ENCODE results near the gene SYNE3.
A peak's percentile ranks its signal among the peaks of the same experiment; 100 is the strongest.

SYNE3 gene

DNA sequence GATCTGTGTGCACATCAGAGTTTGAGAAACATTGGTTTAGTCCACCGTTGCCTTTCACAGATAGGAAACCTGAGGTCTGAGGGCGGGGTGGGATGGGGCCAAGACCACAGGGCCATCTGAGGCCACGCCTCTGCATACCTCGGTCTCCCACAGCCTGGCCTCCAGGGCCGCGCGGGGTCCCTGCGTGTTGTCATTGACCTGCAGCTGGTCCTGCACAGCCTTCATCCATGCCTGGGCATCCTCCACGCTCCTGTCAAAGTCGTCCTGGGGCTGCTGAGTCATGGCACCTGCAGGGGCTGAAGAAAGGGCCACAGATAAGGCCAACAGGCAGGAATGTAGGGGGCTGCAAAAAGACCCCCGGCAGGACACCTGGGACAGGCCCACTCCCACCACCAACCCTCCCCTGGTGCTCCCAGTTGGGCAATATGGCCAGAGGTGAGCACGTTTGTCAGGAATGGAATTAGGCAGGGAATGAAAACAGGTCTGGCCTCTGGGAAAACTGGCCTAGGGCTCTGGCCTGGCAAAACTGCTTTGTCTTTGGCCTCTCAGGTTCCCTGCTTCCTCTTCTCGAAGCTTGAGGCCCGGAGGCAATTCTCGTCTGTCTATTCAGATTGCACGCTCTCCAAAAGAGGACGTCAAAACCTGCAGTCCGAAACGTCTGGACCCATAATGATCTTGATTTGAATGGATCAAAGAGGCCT lies 40.8 kb downstream of the SYNE3 start:
- H2BK5ac ChIP-seq (ENCODE audit: low read length) = no peak overlapping the region
- H2BK15ac ChIP-seq (replicated peaks; ENCODE audit: low read depth) = no peak overlapping the region
- H3K9ac ChIP-seq (ENCODE audit: low read length) = no peak overlapping the region
- WGBS (ENCODE audit: extremely low coverage, insufficient coverage, low lambda C conversion rate) = no CpG with 5 or more reads among the region's 19 CpGs
- H3K23ac ChIP-seq (ENCODE audit: low read length) = no peak overlapping the region
- DNase-seq = peak; percentile 30
- H3K56ac ChIP-seq (ENCODE audit: low read length) = no peak overlapping the region
- H4K5ac ChIP-seq (ENCODE audit: low read length) = no peak overlapping the region
- no peaks in the 10 kb centered on the region for H3K79me2 ChIP-seq (ENCODE audit: control insufficient read depth, insufficient read depth, low read length)
- no peak overlapping the region for H4K8ac ChIP-seq (ENCODE audit: low read depth, low read length)
- no peaks in the 10 kb centered on the region for H3K27me3 ChIP-seq (ENCODE audit: insufficient read depth, low read length, poor library complexity)
- no peaks in the 10 kb centered on the region for H3K36me3 ChIP-seq (ENCODE audit: control insufficient read depth, insufficient read depth, low read length)
- H2BK120ac ChIP-seq (ENCODE audit: low read depth, low read length) = no peak overlapping the region
- H3K4me1 ChIP-seq (ENCODE audit: control insufficient read depth, low read depth, low read length) = no peaks in the 10 kb centered on the region
- H2AK5ac ChIP-seq (ENCODE audit: low read length) = no peak overlapping the region
- H3K27ac ChIP-seq (ENCODE audit: low read depth, low read length) = no peak overlapping the region
- H3K18ac ChIP-seq (ENCODE audit: low read length) = no peak overlapping the region
- no peak overlapping the region for H3K4ac ChIP-seq (ENCODE audit: low read depth, low read length)
- H3K79me1 ChIP-seq (ENCODE audit: low read length) = no peaks in the 10 kb centered on the region
- no peak overlapping the region for H3K4me2 ChIP-seq (ENCODE audit: low read length)
- H3K4me3 ChIP-seq (ENCODE audit: low read length) = no peak overlapping the region

DNA sequence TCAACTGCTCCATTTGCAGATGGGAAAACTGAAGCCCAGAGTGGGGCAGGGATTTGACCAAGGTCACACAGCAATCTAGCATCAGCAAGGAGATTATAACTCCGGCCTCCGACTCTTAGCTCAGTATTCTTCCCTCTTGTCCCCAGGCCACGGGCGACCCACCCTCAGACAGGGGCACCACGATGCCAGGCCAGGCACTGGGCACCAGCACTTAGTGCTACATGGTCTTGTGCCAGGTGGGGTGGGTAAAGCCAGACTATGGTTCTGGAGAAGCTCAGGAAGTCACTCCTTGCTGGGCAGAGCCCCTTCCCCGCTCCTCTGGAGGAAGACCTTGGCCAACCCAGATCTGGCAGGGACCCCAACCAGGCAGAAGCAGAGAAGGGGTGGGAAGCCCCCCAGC lies 41.5 kb downstream of the SYNE3 start:
- no peak overlapping the region for H2AK5ac ChIP-seq (ENCODE audit: low read length)
- H3K79me2 ChIP-seq (ENCODE audit: control insufficient read depth, insufficient read depth, low read length) = no peaks in the 10 kb centered on the region
- H3K56ac ChIP-seq (ENCODE audit: low read length) = no peak overlapping the region
- no peak overlapping the region for H2BK5ac ChIP-seq (ENCODE audit: low read length)
- no peak overlapping the region for H3K9ac ChIP-seq (ENCODE audit: low read length)
- H3K27me3 ChIP-seq (ENCODE audit: insufficient read depth, low read length, poor library complexity) = no peaks in the 10 kb centered on the region
- no peaks in the 10 kb centered on the region for H3K36me3 ChIP-seq (ENCODE audit: control insufficient read depth, insufficient read depth, low read length)
- no peak for DNase-seq
- no peak overlapping the region for H4K8ac ChIP-seq (ENCODE audit: low read depth, low read length)
- no peak overlapping the region for H3K27ac ChIP-seq (ENCODE audit: low read depth, low read length)
- no peak overlapping the region for H3K18ac ChIP-seq (ENCODE audit: low read length)
- no peak overlapping the region for H3K4me3 ChIP-seq (ENCODE audit: low read length)
- no peaks in the 10 kb centered on the region for H3K79me1 ChIP-seq (ENCODE audit: low read length)
- no peaks in the 10 kb centered on the region for H3K4me1 ChIP-seq (ENCODE audit: control insufficient read depth, low read depth, low read length)
- H3K23ac ChIP-seq (ENCODE audit: low read length) = no peak overlapping the region
- H3K4me2 ChIP-seq (ENCODE audit: low read length) = no peak overlapping the region
- H3K4ac ChIP-seq (ENCODE audit: low read depth, low read length) = no peak overlapping the region
- H2BK15ac ChIP-seq (replicated peaks; ENCODE audit: low read depth) = no peak overlapping the region
- H2BK120ac ChIP-seq (ENCODE audit: low read depth, low read length) = no peak overlapping the region
- H4K5ac ChIP-seq (ENCODE audit: low read length) = no peak overlapping the region
- WGBS (ENCODE audit: extremely low coverage, insufficient coverage, low lambda C conversion rate) = no CpG with 5 or more reads among the region's 6 CpGs

DNA sequence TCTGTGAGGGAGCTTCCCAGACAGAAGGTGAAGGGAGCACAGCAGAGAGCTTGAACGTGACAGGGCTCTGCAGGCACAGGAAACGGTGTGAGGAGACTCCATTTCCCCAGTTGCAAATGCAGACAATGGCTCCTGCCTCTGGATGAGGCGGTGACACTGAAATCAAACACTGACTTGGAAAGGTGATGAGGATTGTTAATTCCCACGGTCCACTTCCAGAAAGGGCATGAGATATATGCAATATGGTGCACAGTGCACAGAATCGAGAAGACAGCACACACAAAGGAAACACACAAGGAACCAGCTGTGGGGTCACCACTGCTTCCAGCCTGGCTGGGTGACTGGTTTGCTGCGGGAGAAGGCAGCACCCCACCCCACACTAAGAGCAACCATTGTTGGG lies 42.0 kb downstream of the SYNE3 start:
- Histone ChIP-seq H2AK5ac (ENCODE audit: low read length) (no peak overlapping the region), H3K4ac (ENCODE audit: low read depth, low read length) (no peak overlapping the region), H4K8ac (ENCODE audit: low read depth, low read length) (no peak overlapping the region), H3K79me1 (ENCODE audit: low read length) (no peaks in the 10 kb centered on the region), H3K79me2 (ENCODE audit: control insufficient read depth, insufficient read depth, low read length) (no peaks in the 10 kb centered on the region), H3K27ac (ENCODE audit: low read depth, low read length) (no peak overlapping the region), H3K23ac (ENCODE audit: low read length) (no peak overlapping the region), H3K4me1 (ENCODE audit: control insufficient read depth, low read depth, low read length) (no peaks in the 10 kb centered on the region), H3K36me3 (ENCODE audit: control insufficient read depth, insufficient read depth, low read length) (no peaks in the 10 kb centered on the region), H3K27me3 (ENCODE audit: insufficient read depth, low read length, poor library complexity) (no peaks in the 10 kb centered on the region), H2BK15ac (replicated peaks; ENCODE audit: low read depth) (no peak overlapping the region), H4K5ac (ENCODE audit: low read length) (no peak overlapping the region), H2BK120ac (ENCODE audit: low read depth, low read length) (no peak overlapping the region), H3K18ac (ENCODE audit: low read length) (no peak overlapping the region), H3K9ac (ENCODE audit: low read length) (no peak overlapping the region), H3K56ac (ENCODE audit: low read length) (no peak overlapping the region), H3K4me2 (ENCODE audit: low read length) (no peak overlapping the region), H3K4me3 (ENCODE audit: low read length) (no peak overlapping the region), H2BK5ac (ENCODE audit: low read length) (no peak overlapping the region)
- DNase-seq = no peak
- WGBS (ENCODE audit: extremely low coverage, insufficient coverage, low lambda C conversion rate) = no CpG with 5 or more reads among the region's 6 CpGs

DNA sequence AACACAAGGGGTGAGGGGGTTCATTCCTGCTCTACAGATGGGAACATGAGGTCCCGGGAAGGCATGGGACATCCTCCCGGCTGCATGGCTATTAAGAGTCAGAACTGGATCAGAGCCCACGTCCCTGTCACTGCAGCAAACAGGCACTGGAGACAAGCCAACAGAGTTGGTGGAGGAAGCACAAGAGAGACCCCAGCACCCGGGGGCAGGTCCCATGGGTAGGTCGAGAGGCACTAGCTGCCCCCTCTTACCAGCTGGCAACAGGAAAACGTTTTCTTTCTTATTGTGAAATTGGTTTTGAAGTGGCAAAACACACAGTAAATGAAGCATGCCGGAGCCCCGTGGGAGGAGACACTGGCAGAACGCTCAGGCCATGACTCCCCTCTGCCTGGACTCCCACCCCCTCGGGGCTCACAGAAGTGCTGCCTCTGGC lies 43.6 kb downstream of the SYNE3 start:
- H2AK5ac ChIP-seq (ENCODE audit: low read length) = no peak overlapping the region
- H3K4me1 ChIP-seq (ENCODE audit: control insufficient read depth, low read depth, low read length) = no peaks in the 10 kb centered on the region
- H3K79me1 ChIP-seq (ENCODE audit: low read length) = no peaks in the 10 kb centered on the region
- no peak overlapping the region for H3K4me3 ChIP-seq (ENCODE audit: low read length)
- no peak overlapping the region for H3K56ac ChIP-seq (ENCODE audit: low read length)
- WGBS (ENCODE audit: extremely low coverage, insufficient coverage, low lambda C conversion rate) = no CpG with 5 or more reads among the region's 10 CpGs
- H4K8ac ChIP-seq (ENCODE audit: low read depth, low read length) = no peak overlapping the region
- no peak overlapping the region for H3K4me2 ChIP-seq (ENCODE audit: low read length)
- H3K36me3 ChIP-seq (ENCODE audit: control insufficient read depth, insufficient read depth, low read length) = no peaks in the 10 kb centered on the region
- no peak overlapping the region for H3K23ac ChIP-seq (ENCODE audit: low read length)
- no peak overlapping the region for H3K9ac ChIP-seq (ENCODE audit: low read length)
- H3K27ac ChIP-seq (ENCODE audit: low read depth, low read length) = no peak overlapping the region
- H3K18ac ChIP-seq (ENCODE audit: low read length) = no peak overlapping the region
- DNase-seq = no peak
- H2BK15ac ChIP-seq (replicated peaks; ENCODE audit: low read depth) = no peak overlapping the region
- H2BK5ac ChIP-seq (ENCODE audit: low read length) = no peak overlapping the region
- no peaks in the 10 kb centered on the region for H3K27me3 ChIP-seq (ENCODE audit: insufficient read depth, low read length, poor library complexity)
- H3K4ac ChIP-seq (ENCODE audit: low read depth, low read length) = no peak overlapping the region
- no peak overlapping the region for H2BK120ac ChIP-seq (ENCODE audit: low read depth, low read length)
- no peak overlapping the region for H4K5ac ChIP-seq (ENCODE audit: low read length)
- no peaks in the 10 kb centered on the region for H3K79me2 ChIP-seq (ENCODE audit: control insufficient read depth, insufficient read depth, low read length)

DNA sequence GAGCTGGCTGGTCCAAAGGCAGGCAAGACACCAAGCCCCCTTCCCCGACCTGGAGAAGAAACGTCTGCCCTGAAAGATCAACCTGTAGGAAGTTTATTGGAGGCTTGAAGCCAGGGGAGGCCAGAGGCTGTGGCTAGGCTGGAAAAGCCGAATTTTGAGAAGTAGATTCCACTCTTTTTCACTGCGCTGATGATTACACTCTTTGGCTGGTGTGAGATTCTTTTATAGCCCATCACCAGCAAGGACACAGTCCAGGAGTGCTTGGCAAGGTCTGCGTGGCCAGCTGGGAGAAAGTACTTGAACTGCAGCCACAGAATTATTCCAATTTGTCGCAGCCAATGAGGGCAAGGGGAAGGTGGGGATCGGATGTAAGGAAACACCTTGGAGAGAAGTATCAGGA lies 45.0 kb downstream of the SYNE3 start:
- no peak overlapping the region for H4K5ac ChIP-seq (ENCODE audit: low read length)
- no peak overlapping the region for H3K4me2 ChIP-seq (ENCODE audit: low read length)
- no peak overlapping the region for H4K8ac ChIP-seq (ENCODE audit: low read depth, low read length)
- no peak overlapping the region for H3K4me3 ChIP-seq (ENCODE audit: low read length)
- no peaks in the 10 kb centered on the region for H3K79me1 ChIP-seq (ENCODE audit: low read length)
- H2BK120ac ChIP-seq (ENCODE audit: low read depth, low read length) = no peak overlapping the region
- no peak overlapping the region for H3K56ac ChIP-seq (ENCODE audit: low read length)
- no peaks in the 10 kb centered on the region for H3K79me2 ChIP-seq (ENCODE audit: control insufficient read depth, insufficient read depth, low read length)
- DNase-seq = no peak
- no peak overlapping the region for H3K27ac ChIP-seq (ENCODE audit: low read depth, low read length)
- H3K27me3 ChIP-seq (ENCODE audit: insufficient read depth, low read length, poor library complexity) = no peaks in the 10 kb centered on the region
- no peaks in the 10 kb centered on the region for H3K4me1 ChIP-seq (ENCODE audit: control insufficient read depth, low read depth, low read length)
- H3K23ac ChIP-seq (ENCODE audit: low read length) = no peak overlapping the region
- H3K4ac ChIP-seq (ENCODE audit: low read depth, low read length) = no peak overlapping the region
- H3K9ac ChIP-seq (ENCODE audit: low read length) = no peak overlapping the region
- WGBS (ENCODE audit: extremely low coverage, insufficient coverage, low lambda C conversion rate) = no CpG with 5 or more reads among the region's 7 CpGs
- H2AK5ac ChIP-seq (ENCODE audit: low read length) = no peak overlapping the region
- no peak overlapping the region for H3K18ac ChIP-seq (ENCODE audit: low read length)
- no peak overlapping the region for H2BK15ac ChIP-seq (replicated peaks; ENCODE audit: low read depth)
- no peak overlapping the region for H2BK5ac ChIP-seq (ENCODE audit: low read length)
- H3K36me3 ChIP-seq (ENCODE audit: control insufficient read depth, insufficient read depth, low read length) = no peaks in the 10 kb centered on the region

DNA sequence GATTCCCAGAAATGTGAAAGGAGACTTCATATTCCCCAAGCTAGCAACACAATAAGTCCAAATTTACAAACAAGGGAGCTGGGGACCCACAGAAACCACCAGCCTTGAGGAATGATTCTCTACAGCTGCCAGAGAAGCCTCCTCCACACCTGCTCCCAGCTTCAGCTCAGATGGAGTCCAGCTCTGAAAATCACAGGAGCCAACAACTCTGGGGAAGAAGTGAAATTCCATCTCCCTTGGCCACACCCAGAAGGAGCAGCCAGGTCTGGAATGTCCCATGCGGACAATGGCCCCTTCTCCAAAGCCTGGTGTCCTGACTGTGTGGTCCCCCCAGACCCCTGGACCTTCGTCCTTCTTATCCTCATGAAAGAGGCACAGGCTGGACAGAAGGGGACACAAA lies 45.4 kb downstream of the SYNE3 start:
- DNase-seq = no peak
- H3K4me1 ChIP-seq (ENCODE audit: control insufficient read depth, low read depth, low read length) = no peaks in the 10 kb centered on the region
- H3K23ac ChIP-seq (ENCODE audit: low read length) = no peak overlapping the region
- no peak overlapping the region for H3K4ac ChIP-seq (ENCODE audit: low read depth, low read length)
- no peak overlapping the region for H3K56ac ChIP-seq (ENCODE audit: low read length)
- H3K9ac ChIP-seq (ENCODE audit: low read length) = no peak overlapping the region
- no peaks in the 10 kb centered on the region for H3K27me3 ChIP-seq (ENCODE audit: insufficient read depth, low read length, poor library complexity)
- WGBS (ENCODE audit: extremely low coverage, insufficient coverage, low lambda C conversion rate) = no CpG with 5 or more reads among the region's 2 CpGs
- no peaks in the 10 kb centered on the region for H3K36me3 ChIP-seq (ENCODE audit: control insufficient read depth, insufficient read depth, low read length)
- H3K4me2 ChIP-seq (ENCODE audit: low read length) = no peak overlapping the region
- H3K79me1 ChIP-seq (ENCODE audit: low read length) = no peaks in the 10 kb centered on the region
- H2BK5ac ChIP-seq (ENCODE audit: low read length) = no peak overlapping the region
- no peak overlapping the region for H3K18ac ChIP-seq (ENCODE audit: low read length)
- H4K8ac ChIP-seq (ENCODE audit: low read depth, low read length) = no peak overlapping the region
- no peak overlapping the region for H4K5ac ChIP-seq (ENCODE audit: low read length)
- H3K4me3 ChIP-seq (ENCODE audit: low read length) = no peak overlapping the region
- no peaks in the 10 kb centered on the region for H3K79me2 ChIP-seq (ENCODE audit: control insufficient read depth, insufficient read depth, low read length)
- no peak overlapping the region for H2BK120ac ChIP-seq (ENCODE audit: low read depth, low read length)
- no peak overlapping the region for H2AK5ac ChIP-seq (ENCODE audit: low read length)
- H2BK15ac ChIP-seq (replicated peaks; ENCODE audit: low read depth) = no peak overlapping the region
- no peak overlapping the region for H3K27ac ChIP-seq (ENCODE audit: low read depth, low read length)
